ENCODE data around the gene MX2.
"Not testable (repeated sequence)": the region's sequence is repeated elsewhere in the genome, so short reads cannot be mapped to it uniquely, and the experiment has no call there.

Gene MX2

DNA sequence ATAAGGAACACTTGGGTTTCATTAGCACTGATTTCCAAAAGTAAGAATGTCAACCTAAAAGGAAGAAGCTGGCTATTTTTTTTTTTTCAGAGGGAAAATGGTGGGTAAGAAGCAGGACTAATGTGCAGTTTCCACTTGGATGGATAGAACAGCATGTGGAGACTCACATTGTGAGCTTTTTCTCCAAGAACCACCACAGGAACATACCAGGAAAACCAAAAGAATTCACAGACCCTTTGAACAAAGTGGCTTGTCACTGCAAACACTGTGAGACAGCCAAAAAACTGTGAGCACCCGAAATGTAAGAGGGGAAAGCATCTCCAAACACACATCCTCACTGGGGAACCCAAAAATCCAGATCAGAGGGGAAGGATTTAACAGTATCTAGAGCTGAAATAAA, 48.5 kb downstream of the MX2 start:
- in situ Hi-C loops (cut with MboI; ENCODE audit: low sequenced_read_pairs, unreplicated experiment) = no loop called here

DNA sequence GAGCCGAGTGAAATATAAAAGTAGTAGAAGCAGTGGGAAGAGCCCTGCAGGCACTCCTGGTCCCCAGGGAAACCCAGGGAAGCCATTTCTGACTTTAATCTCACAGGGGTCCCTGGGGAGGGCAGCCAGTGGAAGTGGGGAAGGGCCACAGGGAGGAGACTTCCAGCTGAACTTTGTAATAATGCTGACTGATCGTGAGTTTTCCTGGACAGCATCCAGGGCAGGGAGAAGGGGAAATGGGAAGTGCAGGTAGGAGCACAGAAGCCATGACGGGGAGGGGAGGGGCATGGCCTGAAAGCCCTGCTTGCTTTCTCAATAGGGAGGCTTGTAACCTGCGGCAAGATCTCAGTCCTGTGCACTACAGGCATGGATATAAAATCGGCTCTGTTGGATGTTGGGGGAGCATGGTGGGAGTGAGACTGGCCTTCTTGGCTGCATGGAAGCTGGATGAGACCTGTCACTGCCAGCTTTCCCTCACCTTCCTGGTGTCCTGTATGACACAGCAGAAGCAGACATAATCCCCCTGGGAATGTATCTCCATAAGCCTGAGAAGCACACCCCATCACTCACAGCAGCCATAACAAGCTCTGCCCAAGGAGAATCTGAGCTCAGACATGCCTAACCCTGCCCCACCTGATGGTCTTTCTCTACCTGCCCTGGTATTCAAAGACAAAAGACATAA, 49.1 kb downstream of the MX2 start:
- DNase-seq (ENCODE audit: low spot score) = no peak
- in situ Hi-C loops (cut with MboI; ENCODE audit: low sequenced_read_pairs, unreplicated experiment) = no loop called here
- TF ChIP-seq, protein P1, sequence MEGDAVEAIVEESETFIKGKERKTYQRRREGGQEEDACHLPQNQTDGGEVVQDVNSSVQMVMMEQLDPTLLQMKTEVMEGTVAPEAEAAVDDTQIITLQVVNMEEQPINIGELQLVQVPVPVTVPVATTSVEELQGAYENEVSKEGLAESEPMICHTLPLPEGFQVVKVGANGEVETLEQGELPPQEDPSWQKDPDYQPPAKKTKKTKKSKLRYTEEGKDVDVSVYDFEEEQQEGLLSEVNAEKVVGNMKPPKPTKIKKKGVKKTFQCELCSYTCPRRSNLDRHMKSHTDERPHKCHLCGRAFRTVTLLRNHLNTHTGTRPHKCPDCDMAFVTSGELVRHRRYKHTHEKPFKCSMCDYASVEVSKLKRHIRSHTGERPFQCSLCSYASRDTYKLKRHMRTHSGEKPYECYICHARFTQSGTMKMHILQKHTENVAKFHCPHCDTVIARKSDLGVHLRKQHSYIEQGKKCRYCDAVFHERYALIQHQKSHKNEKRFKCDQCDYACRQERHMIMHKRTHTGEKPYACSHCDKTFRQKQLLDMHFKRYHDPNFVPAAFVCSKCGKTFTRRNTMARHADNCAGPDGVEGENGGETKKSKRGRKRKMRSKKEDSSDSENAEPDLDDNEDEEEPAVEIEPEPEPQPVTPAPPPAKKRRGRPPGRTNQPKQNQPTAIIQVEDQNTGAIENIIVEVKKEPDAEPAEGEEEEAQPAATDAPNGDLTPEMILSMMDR (IDR thresholded peaks at IDR 0.05; ENCODE audit: borderline replicate concordance, control extremely low read depth, extremely low read depth, insufficient read depth, missing control alignments) = no peak

More for the DNA sequence above, 48.5 kb downstream of the MX2 start:
- TF ChIP-seq, protein P1 (IDR thresholded peaks at IDR 0.05; ENCODE audit: borderline replicate concordance, control extremely low read depth, extremely low read depth, insufficient read depth, missing control alignments) = no peak
- no peak for DNase-seq (ENCODE audit: low spot score)

DNA sequence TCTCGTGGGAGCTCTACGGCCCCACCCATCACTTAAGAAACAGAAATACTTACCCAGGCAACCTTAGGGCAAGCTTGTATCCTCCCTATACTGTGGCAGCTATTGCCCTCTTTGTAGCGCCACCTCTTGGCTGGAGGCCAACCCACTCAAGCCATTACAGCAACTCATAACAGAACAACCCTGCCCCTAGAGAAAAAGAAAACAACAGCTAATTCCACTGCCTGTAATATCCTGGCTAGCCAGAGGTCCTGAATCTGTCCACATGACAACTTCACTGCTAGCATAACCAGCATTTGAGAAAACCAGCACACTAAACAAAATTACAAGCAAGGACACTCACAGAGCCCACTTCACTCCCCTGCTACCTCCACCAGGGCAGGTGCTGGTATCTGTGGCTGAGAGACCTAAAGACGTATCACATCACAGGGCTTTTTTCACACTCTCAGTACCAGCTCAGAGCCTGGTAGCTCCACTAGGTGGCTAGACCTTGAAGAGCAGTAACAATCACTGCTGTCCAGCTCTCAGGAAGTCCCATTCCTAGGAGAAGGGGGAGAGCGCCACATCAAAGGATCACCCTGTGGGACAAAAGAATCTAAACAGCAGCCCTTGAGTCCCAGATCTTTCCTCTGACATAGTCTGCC, 49.7 kb downstream of the MX2 start:
- TF ChIP-seq, protein P1 (IDR thresholded peaks at IDR 0.05; ENCODE audit: borderline replicate concordance, control extremely low read depth, extremely low read depth, insufficient read depth, missing control alignments) = no peak
- in situ Hi-C loops (cut with MboI; ENCODE audit: low sequenced_read_pairs, unreplicated experiment) = no loop called here
- no peak for DNase-seq (ENCODE audit: low spot score)

DNA sequence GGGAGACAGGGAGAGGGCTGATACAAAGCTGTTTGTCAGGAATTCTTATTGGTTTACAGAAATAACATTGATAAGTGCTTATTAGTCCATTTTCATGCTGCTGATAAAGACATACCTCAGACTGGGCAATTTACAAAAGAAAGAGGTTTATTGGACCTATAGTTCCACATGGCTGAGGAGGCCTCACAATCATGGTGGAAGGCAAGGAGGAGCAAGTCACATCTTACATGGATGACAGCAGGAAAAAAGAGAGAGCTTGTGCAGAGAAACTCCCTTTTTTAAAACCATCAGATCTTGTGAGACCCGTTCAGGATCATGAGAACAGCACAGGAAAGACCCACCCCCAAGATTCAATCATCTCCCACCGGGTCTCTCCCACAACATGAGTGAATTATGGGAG, 55.7 kb downstream of the MX2 start:
- in situ Hi-C loops (cut with MboI; ENCODE audit: low sequenced_read_pairs, unreplicated experiment) = not testable (repeated sequence)

DNA sequence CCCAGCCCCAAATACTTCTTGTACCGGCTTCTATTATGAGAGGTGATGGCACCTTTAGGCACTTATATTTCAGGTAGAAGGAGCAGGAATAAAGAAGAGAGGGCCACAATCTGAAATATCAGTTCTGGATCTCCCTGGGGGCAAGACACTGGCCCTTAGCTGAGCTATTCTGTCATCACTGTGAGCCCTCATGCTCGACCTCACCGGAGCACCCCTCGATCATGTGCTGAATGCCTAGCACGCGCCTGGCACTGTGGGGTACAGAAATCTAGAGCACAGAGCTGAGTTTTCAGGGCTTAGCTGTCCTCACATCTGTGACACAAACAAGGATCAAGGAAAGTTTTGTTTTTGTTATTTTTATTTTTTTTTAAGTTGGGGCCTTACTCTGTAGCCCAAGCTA, 56.6 kb downstream of the MX2 start:
- TF ChIP-seq, protein P1 (IDR thresholded peaks at IDR 0.05; ENCODE audit: borderline replicate concordance, control extremely low read depth, extremely low read depth, insufficient read depth, missing control alignments) = no peak
- in situ Hi-C loops (cut with MboI; ENCODE audit: low sequenced_read_pairs, unreplicated experiment) = no loop called here
- DNase-seq (ENCODE audit: low spot score) = no peak

More for the DNA sequence above, 55.7 kb downstream of the MX2 start:
- DNase-seq (ENCODE audit: low spot score) = not testable (repeated sequence)

DNA sequence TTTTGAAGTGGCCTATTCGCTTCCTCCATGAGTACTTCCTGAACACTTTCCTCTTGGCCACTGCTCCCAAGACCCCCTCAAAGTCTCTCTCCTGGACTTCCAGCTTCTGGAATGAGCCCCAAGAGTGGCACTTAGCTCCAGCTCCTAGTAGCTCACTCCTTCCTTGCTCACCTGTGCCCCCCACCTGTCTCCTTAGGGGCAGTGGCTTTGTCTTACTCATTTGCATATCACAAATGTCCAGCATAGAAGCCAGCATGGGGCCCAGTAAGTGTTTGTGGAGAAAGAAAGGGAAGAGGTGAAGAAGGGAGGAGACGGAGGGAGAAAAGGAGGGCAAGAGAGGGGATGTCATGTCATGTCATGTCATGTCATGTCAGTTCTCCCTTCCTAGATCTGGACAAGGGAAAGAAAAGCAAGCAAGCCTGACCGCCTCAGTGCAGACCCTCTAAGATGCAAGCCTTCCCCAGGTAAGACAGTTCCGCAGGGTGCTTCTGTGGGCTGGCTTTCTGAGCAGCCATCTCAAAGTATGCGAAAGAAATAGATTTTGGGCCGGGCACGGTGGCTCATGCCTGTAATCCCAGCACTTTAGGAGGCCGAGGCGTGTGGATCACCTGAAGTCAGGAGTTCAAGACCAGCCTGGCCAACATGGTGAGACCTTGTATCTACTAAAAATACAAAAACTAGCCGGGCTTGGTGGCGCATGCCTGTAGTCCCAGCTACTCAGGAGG, 57.3 kb downstream of the MX2 start:
- DNase-seq (ENCODE audit: low spot score) = no peak
- TF ChIP-seq, protein P1 (IDR thresholded peaks at IDR 0.05; ENCODE audit: borderline replicate concordance, control extremely low read depth, extremely low read depth, insufficient read depth, missing control alignments) = no peak
- in situ Hi-C loops (cut with MboI; ENCODE audit: low sequenced_read_pairs, unreplicated experiment) = no loop called here

Data from GM13976 (cell line).